Loucy (cell line): ENCODE measurements around the gene NHSL1.

ENCODE experiments used
- CTCF ChIP-seq: fragments of 200-600 bp; sonication (generic); conservative IDR thresholded peaks from 2 replicates; pipeline ENCODE4 v1.5.1; 2014; ENCODE audit warnings: mild to moderate bottlenecking, antibody characterized with exemption, low read length
- EZH2phosphoT487 ChIP-seq: fragments of 200-600 bp; IDR thresholded peaks from 2 replicates; pipeline ENCODE4 v1.6.1; 2018; ENCODE audit warnings: antibody characterized with exemption, mild to moderate bottlenecking, moderate library complexity, borderline replicate concordance

- TF ChIP-seq CTCF (no peak), EZH2phosphoT487 (no peak)
Measured at GRCh38 chr6:138401960-138402837, 97.1 kb downstream of the NHSL1 start.
